ENCODE measurements around the gene RAPH1.

- TF ChIP-seq CTCF (IDR thresholded peaks at IDR 0.05; ENCODE audit: poor library complexity, severe bottlenecking) (no peak), POLR2AphosphoS5 (IDR thresholded peaks at IDR 0.05) (no peak)
Measured at GRCh38 chr2:203396667-203397066, 138.4 kb downstream of the RAPH1 start.
